D341Med (cell line): ENCODE measurements around the gene NPRL2.

ENCODE experiments used
- DNase-seq: peaks from one replicate; pipeline ENCODE4 v3.0.0; 2012; ENCODE audit warnings: low spot score

NPRL2 gene

DNA sequence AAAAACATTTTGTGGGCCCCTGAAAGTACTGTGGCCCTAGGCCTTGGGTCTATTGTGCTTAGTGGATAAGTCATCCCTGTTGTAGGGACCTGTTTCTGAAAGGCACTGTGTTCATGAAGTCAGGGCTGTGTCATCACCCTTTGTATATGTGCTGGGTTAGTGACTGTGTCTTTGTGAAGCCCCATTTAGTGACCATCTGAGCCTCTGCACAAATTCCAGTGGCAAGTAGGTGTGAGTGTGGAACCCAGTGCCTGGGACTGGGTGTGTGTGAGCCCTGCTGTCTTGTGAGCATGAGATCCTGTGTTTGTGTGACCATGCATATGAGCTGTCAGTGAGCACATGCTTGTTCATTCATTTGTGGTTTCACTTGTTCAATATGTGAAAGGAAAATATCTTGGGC lies 46.0 kb downstream of the NPRL2 start:
- DNase-seq: no peak

GRCh38 chr3:50303013-50303815 lies 47.4 kb downstream of the NPRL2 start, which contains the start of gene HYAL1:
Gene HYAL1 (minus strand): TSS chr3:50303574. CDS start chr3:50302956, 618 bp downstream.
- no peak for DNase-seq

DNA sequence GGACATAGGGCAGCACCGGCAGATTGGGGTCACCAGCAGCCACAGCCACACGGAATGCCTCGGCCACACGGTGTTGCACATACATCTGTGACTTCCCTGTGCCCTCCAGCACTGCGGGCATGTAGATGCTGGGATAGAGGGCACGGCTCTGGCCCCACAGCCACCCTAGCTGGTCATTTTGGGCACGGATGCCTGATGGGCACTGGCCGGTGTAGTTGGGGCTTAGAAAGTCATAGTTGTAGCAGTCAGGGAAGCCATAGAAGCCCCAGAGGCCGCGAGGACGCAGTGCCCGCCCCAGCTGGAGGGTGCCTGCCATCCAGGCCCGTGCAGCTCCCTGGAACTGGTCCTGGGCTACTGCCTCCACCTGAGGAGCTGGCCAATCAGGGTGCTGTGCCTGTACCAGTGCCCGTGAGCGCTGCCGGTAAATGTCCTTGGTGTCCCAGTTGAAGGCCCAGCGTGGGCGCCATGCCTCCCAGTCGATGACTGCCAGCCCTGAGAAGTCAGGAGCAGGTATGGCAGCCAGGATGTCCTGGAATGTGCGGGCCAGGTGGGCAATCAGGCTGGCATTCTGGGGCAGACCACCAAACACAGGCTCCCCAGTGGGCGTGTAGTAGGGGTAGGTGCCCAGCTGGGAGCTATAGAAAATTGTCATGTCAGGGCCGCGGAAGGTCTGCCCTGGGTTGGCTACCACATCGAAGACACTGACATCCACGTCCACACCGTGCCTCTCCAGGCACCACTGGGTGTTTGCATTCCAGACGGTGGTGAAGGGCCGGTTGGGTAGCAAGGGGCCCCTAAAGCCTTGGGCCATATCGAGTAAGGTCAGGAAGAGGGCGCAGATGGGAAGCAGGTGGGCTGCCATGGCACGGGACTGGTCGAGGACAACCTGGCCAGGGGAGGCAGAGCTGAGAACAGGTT lies 48.2 kb downstream of the NPRL2 start:
- DNase-seq: no peak

DNA sequence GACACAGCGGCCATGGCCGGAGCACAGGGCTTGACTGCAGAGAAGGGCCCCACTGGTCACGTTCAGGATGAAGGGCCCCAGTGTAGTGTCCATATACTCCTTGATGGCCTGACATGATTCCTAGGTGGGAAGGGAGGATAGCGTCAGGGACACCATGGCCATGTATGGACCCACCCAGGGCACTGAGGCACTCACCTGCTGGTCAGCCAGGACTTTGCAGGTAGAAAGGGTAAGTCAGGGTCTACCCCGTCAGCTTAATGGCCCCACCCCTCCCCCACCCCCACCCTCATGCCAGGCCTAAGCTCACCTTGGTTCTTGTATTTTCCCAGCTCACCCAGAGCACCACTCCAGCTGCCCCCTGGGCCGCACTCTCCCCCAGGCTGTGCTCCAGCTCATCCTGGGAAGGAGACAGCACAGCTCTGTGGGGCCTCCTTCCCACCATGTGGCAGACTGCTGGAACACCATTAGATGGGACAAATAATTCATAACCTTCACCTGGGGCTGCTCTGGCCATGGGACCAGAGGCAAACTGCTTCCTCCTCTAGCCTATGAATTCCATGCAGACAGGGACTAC lies 49.8 kb downstream of the NPRL2 start:
- no peak for DNase-seq

DNA sequence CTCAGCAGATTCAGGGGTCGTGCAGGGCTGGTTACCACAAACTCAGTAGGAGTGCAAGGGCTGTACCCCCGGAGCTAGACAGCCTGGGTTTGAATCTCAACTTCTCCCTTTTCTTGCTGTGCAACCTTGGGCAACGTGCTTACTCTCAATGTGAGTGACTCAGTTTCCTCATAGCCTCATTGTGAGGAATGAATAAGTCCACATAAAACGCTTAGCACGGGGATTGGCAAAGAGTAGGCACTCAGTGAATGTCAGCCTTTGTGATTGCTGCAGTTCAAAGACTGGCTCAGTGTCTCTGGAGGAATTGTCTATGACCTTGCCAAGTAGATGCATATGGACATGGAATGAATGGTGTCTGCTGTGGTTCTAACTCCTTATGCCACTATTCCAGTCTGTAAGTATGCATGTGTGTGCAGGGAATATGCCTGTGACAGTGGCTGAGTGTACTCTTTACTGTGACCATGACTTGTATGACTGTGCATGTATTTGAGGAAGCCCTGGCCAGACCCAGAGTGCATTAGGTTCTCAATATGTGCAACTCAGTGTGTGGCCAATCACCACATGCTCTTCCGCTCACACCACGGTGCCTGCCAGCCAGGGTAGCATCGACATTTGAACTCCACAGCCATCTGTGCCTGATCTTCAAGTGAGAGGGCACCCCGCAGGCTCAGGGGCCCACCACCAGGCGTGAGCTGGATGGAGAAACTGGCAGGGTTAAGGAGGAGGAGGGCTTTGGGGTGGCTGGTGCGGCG lies 50.5 kb downstream of the NPRL2 start:
- no peak for DNase-seq

- DNase-seq: no peak
Measured at GRCh38 chr3:50299638-50299928, 51.0 kb downstream of the NPRL2 start.

DNA sequence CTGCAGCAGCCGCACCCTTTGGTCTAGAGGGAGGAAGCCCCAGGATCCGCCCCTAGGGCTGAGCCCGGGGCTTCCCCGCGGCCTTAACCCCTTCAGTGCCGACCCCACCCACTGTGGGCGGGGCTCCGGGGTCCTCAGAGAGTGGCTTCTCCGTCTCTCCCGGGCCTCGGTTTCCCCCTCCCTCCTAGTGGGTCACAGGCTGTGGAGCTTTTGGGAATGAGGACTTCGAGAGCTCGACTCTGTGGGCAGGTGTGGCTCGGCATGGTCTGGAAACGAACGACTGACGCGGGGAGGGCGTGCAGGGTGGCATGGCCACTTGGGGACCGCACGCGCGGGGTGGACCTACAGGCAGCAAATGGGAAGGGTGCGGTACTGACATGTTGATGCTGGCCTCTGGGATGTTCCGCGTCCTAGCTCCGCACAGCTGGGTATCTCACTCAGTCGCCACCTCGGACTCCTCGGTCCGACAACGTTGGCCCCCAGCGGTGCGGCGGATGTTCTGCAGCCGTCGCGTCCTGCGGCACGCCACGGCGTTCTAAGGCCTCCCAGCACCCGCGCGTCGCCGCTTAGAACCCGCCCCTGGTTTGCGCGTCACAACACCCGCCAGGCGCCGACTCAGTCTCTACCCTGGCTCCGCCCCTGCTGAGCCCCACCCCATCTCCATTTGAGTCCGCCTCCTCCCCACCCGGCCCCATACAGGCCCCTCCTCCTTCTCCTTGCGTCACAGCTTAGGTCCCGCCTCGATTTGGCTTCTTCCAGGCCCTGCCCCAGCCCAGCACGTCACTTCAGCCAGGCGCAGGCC lies 51.5 kb downstream of the NPRL2 start, which contains the start of the genes HYAL3 and NAA80:
TSS of gene HYAL3 (minus strand) at position 570 of the 802 bp plus-strand sequence. CDS start 3,803 bp downstream, outside the sequence.
TSS of gene NAA80 (minus strand) at position 570 of the 802 bp plus-strand sequence. CDS start 1,942 bp downstream, outside the sequence.
- peak; percentile 98 for DNase-seq

- DNase-seq: no peak
Measured at GRCh38 chr3:50297896-50298725, 52.5 kb downstream of the NPRL2 start.

GRCh38 chr3:50297384-50297775 lies 53.2 kb downstream of the NPRL2 start:
- DNase-seq: no peak
